ENCODE data around the gene STARD4.

The STARD4 gene

GRCh38 chr5:111507276-111507675 is 5.1 kb downstream of the STARD4 start:
- H3K27ac ChIP-seq, result no peak overlapping the region
- TF ChIP-seq CTCF (conservative IDR thresholded peaks at IDR 0.05), result no peak

GRCh38 chr5:111505096-111505495 is 7.2 kb downstream of the STARD4 start:
- no peak overlapping the region for H3K27ac ChIP-seq
- no peak for TF ChIP-seq CTCF (conservative IDR thresholded peaks at IDR 0.05)

- TF ChIP-seq CTCF (conservative IDR thresholded peaks at IDR 0.05), result no peak
- no peak overlapping the region for H3K27ac ChIP-seq
Observed at GRCh38 chr5:111502956-111503355, 9.4 kb downstream of the STARD4 start.

GRCh38 chr5:111498346-111498745 is 14.0 kb downstream of the STARD4 start:
- TF ChIP-seq CTCF (conservative IDR thresholded peaks at IDR 0.05), result no peak

GRCh38 chr5:111495159-111495558 is 17.2 kb downstream of the STARD4 start:
- TF ChIP-seq CTCF (conservative IDR thresholded peaks at IDR 0.05), result no peak
- no peak overlapping the region for H3K27ac ChIP-seq

More at GRCh38 chr5:111498346-111498745, 14.0 kb downstream of the STARD4 start:
- no peak overlapping the region for H3K27ac ChIP-seq

GRCh38 chr5:111494355-111494999 is 17.9 kb downstream of the STARD4 start:
- TF ChIP-seq CTCF (conservative IDR thresholded peaks at IDR 0.05), result no peak
- no peak overlapping the region for H3K27ac ChIP-seq

- TF ChIP-seq CTCF (conservative IDR thresholded peaks at IDR 0.05), result no peak
- no peak overlapping the region for H3K27ac ChIP-seq
Observed at GRCh38 chr5:111493031-111493430, 19.3 kb downstream of the STARD4 start.
